CD4-positive, alpha-beta T cell treated with Interleukin-6 for 4 hours (primary cell): ENCODE measurements around the gene VGF.
"Not testable (repeated sequence)": the region's sequence is repeated elsewhere in the genome, so short reads cannot be mapped to it uniquely, and the experiment has no call there.

Source experiments
- DNase-seq: peaks from one replicate; pipeline ENCODE4 v3.0.0-alpha.2; 2020; ENCODE audit warnings: mixed read lengths

VGF gene

GRCh38 chr7:101134399-101134980 lies 30.9 kb downstream of the VGF start:
- DNase-seq: no peak

DNA sequence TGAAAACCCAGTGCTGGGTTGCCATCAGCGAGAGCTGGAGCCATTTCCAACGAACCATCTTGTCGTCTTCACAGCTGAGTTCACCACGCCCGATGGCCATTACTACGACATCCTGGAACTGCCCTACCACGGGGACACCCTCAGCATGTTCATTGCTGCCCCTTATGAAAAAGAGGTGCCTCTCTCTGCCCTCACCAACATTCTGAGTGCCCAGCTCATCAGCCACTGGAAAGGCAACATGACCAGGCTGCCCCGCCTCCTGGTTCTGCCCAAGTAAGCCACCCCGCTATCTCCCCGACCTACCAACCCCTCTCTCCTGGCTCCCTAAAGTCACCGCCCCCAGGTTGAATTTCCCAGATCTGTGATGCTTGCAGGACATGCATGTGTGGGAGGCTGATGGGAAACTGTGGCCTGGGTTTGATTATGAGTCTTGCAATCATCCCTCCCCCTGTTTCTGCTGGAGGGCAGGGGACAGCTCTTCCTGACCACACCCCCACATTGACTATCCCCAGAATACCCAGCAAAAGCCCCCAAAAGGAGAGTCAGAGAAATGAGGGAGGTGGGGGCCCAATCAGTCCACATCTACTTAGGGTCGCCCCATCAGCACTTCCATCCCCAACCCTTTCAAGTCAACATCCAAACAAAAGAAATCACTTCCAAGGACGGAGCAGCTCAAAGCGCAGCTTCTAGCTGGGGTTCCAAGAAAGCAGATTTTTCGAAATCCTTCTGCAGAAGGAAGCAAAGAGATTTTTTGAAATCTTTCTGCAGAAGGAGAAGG lies 31.6 kb downstream of the VGF start:
- no peak for DNase-seq

GRCh38 chr7:101132626-101133600 lies 32.5 kb downstream of the VGF start:
- not testable (repeated sequence) for DNase-seq

DNA sequence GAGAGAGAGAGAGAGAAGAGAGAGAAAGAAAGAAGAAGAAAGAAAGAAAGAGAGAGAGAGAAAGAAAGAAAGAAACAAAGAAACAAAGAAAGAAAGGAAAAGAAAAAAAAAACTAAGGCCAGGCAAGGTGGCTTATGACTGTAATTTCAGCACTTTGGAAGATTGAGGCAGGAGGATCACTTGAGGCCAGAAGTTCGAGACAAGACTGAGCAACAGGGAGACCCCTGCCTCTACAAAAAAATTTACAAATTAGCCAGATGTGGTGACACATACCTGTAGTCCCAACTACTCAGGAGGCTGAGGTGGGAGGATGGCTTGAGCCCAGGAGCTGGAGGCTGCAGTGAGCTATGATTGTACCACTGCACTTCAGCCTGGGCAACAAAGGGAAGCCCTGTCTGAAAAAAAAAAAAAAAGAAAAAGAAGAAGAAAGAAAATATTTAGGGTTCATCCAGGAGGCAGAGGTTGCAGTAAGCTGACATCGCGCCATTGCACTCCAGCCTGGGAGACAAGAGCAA lies 35.7 kb downstream of the VGF start:
- DNase-seq: no peak

- no peak for DNase-seq
Observed at GRCh38 chr7:101128040-101128834, 37.1 kb downstream of the VGF start.

DNA sequence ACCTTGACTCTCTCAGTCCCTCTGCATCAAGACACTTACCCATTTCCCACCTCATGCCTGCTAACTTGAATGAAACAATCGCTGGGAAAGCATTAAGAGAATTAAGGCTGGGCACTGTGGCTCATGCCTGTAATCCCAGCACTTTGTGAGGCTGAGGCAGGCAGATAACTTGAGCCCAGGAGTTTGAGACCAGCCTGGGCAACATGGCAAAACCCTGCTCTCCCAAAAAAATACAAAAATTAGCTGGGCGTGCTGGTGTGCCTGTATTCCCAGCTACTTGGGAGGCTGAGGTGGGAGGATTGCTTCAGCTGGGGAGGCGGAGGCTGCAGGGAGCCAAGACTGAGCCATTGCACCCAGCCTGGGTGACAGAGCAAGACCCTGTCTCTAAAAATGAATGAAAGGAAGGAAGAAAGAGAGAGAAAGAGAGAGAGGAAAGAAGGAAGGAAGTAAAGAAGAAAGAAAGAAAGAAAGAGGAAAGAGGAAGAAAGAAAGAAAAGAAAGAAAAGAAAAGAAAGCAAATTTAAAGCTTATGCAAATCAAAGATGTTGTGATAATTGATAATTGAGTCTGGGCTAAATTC lies 37.8 kb downstream of the VGF start:
- DNase-seq: no peak

DNA sequence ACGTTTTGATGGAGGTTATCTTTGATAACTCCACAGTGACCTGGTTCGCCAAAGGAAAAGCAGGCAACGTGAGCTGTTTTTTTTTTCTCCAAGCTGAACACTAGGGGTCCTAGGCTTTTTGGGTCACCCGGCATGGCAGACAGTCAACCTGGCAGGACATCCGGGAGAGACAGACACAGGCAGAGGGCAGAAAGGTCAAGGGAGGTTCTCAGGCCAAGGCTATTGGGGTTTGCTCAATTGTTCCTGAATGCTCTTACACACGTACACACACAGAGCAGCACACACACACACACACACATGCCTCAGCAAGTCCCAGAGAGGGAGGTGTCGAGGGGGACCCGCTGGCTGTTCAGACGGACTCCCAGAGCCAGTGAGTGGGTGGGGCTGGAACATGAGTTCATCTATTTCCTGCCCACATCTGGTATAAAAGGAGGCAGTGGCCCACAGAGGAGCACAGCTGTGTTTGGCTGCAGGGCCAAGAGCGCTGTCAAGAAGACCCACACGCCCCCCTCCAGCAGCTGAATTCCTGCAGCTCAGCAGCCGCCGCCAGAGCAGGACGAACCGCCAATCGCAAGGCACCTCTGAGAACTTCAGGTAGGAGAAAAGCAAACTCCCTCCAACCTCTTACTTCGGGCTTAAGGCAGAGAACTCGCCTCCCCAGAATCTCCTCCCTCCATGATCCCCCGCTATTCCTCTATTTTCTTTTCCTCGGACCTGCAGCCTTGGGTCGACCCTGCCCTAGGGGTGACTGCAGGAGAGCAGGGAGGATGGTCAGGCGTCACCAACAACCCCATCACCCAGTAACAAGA lies 38.5 kb downstream of the VGF start, which contains the start of gene SERPINE1:
SERPINE1 (plus strand) TSS at position 454 of the 809 bp plus-strand sequence. CDS start 1,290 bp downstream, outside the sequence.
- DNase-seq: peak; percentile 65

- DNase-seq: no peak
Observed at GRCh38 chr7:101125989-101126650, 39.2 kb downstream of the VGF start.

DNA sequence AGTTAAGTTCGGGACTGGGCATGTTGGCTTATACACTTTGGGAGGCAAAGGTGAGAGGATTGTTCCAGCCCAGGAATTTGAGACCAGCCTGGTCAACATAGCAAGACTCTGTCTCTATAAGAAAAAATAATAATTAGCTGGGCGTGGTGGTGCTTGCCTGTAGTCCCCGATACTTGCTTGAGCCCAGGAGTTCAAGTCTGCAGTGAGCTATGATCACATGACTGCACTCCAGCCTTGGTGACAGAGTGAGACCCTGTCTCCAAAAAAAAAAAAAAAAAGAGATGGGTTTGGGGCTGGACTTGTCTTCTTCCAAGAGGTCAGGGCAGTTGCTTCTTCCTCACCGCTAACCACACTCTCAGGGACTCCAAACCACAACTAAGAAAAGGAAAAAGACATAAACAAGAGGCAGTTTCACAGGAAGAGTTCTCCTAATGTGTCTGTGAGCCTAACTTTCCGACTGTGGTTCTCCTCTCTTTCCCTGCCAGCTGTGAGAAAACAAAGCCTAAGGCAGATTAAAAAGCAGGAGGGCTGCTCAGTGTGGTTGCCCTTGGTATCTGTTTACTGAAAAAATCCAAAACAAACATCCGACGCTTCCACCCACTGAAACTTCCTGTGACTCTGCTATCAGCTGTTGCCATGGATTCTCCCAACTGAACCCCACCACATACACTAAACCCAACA lies 40.9 kb downstream of the VGF start:
- no peak for DNase-seq

DNA sequence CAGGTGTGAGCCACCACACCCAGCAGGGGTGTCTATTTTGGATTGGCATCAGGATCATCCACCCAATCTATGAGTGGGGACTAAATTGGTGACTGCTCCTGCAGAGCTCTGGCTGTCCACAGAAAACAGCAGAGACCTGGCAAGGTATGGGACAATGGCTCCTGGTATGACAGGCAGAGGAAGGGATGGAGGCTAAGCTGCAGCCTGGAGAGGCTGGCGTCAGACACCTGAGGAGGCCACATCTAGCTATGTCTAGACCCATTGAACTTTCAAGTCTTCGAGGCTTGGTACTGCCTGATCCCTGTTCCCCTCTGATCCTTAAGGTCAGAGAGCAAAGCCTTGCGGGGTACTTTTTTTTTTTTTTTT lies 41.7 kb downstream of the VGF start:
- no peak for DNase-seq

GRCh38 chr7:101122933-101123702 lies 42.3 kb downstream of the VGF start:
- no peak for DNase-seq

GRCh38 chr7:101121991-101122932 lies 43.1 kb downstream of the VGF start:
- DNase-seq: no peak

DNA sequence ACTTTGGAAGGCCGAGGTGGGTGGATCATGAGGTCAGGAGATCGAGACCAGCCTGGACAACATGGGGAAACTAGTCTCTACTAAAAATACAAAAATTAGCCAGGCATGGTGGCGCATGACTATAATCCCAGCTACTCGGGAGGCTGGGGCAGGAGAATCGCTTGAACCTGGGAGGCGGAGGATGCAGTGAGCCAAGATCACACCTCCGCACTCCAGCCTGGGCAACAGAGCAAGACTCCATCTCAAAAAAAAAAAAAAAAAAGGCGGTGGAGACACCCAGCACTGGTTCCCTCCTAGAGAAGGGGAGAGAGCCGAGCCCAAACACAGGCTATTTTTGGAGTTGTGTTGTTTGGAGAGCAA lies 43.8 kb downstream of the VGF start:
- not testable (repeated sequence) for DNase-seq

GRCh38 chr7:101120315-101120714 lies 45.1 kb downstream of the VGF start:
- DNase-seq: no peak

GRCh38 chr7:101119876-101120275 lies 45.5 kb downstream of the VGF start:
- no peak for DNase-seq

DNA sequence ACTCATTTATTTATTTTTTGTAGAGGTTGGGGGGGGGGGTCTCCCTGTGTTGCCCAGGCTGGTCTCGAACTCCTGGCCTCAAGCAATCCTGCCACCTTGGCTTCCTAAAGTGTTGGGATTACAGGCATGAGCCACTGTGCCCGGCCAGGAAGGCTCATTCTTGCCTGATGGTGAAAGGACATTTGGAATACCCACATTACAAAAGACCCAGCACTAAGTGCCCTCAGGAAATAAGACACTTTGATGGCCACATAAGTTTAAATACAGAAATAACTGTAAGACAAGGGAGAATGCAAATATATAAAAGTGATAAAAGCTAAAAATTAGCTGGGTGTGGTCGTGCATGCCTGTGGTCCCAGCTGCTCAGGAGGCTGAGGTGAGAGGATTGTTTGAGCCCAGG lies 46.5 kb downstream of the VGF start:
- no peak for DNase-seq

DNA sequence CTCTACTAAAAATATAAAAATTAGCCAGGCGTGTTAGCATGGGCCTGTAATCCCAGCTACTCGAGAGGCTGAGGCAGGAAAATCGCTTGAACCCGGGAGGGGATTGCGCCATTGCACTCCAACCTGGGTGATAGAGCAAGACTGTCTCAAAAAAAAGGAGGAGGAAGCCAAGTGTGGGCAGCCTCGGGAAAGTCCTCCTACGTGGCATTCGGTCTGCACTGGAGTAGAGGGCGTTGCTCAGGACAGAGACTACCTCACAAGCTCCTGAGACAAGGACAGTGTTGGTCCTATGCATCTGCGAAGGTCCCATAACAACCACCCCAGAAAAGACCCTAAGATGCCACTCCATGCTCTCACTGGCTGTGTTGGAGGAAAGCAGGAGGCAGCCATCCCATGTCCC lies 48.5 kb downstream of the VGF start:
- DNase-seq: no peak

GRCh38 chr7:101115215-101115614 lies 50.2 kb downstream of the VGF start:
- DNase-seq: no peak
